Forelimb muscle (tissue), 1 donor: ENCODE data around the gene PPP2CA. TPM values are rescaled to one million over a fixed set of nuclear protein-coding genes. Genes with fewer than 3 reads are reported as not detected.

Source experiments
- DNase-seq: peaks from one replicate; pipeline ENCODE4 v3.0.0-alpha.2; 2013; ENCODE audit warnings: low read depth
- polyA plus RNA-seq: library from polyadenylated mRNA; unstranded; fragments of 120-200 nt; gene quantifications from one replicate; pipeline ENCODE4 v1.2.1, GENCODE V29; 2013; ENCODE audit not compliant: insufficient read length

The PPP2CA gene
- polyA plus RNA-seq, 1 donor, result 124 TPM

DNA sequence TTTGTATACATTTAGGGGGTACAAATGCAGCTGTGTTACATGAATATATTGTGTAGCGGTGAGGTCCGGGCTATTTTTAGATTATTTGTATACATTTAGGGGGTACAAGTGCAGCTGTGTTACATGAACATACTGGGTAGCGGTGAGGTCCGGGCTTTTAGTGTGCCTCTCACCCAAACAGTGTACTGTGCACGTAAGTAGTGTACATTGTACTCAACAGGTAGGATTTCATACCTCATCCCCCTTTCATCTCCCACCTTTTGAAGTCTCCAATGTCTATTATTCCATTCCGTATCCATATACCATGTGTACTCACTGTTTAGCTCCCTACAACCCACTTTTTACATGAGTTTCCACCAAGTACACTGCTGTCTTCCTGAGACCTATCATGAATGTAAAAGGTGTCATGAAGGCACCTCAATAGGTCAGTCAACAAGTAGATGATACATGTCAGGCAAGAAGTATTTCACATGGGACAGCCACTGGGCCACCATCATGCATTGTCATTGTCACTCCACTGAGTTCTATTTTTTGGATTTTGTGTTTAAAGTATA, 76.8 kb downstream of the PPP2CA start:
- no peak for DNase-seq

DNA sequence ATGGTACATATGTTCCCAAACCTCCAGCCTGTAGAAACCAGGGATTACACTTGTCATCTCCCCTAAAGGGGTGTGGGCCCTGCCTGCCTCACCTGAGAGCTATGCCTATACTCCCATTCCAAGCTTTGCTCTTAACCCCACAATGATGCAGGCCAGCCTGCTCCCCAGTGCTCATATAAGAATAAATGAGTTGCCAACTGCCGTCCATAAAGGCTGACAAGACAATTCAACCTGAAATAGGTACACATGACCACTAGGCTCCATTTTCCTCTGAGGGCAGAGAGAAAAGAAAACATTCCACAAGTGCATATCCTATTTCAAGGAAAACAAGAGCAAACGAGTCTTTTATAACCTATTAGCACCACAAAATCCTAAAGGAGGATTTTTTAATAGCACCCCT, 77.6 kb downstream of the PPP2CA start:
- DNase-seq, result no peak

DNA sequence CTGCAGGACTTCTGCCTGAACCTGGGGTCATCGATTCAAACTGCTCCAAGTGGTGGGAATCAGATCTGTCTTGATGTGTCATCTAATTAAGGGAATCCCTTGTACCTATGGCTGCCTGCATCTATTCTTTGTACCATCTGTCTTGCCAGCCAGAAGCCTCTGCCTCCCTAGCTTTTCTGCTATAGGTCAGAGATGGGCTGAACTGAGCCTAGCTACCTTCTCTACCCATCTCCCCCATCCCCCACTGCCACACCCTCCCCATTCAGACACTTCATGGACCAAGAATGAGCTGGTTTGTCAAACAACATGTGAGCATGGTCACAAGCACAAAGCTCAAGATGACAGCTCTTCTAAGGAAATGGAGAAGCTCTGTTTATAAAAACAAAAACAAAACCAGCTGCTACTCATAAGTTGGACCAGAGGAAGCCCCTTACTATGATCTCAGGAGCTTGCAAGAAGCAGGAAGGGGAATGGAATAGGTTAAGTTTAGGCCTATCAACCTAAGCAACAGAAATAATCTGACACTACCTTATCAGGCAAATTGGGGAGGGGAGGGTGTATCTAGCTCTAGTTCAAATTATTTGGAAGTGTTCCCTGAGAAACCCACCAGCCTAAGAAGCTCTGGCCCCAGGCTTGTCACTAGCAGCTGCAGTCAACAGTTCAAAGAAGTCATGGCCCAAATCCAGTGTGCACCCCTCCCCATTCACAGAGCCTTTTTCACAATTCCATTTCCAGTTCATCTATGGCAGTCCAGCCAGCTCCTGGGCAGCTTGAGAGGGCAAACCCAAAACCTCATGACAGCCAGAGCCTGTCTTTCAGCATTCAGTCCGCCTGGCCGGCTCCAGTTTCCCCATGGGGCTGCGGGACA, 79.0 kb downstream of the PPP2CA start:
- no peak for DNase-seq

DNA sequence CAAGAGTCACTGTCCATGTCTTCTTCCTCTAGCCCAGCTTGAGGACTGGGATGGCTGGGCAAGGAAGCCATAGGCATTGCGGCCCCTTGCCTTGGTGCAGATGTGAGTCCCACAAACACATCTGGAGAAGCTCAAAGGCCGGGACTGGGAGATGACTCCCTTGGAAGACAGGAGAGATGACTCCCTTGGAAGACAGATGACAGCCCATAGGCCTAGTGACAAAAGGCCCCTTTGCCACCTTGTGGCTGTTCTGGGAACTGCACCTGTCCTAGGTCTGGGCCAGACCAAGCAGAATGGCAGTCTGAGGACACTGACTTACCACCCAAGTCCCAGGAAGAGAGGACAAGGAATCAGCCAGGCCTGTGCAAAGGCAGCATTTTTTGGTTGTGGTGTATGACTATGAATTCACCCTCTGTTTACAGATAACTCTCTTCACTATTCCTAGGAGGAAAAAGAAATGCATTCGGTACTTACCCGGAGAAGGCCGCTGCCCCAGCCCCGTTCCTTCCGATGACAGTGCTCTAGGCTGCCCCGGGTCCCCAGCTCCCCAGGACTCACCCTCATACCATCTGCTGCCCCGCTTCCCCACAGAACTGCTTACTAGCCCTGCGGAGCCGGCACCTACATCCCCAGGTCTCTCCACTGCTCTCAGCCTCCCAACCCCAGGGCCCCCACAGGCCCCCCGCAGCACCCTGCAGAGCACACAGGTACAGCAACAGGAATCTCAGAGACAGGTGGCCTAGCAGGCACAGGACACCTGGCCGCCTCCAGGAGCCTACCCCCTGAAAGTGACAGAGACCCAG, 79.9 kb downstream of the PPP2CA start:
- DNase-seq, result no peak

DNA sequence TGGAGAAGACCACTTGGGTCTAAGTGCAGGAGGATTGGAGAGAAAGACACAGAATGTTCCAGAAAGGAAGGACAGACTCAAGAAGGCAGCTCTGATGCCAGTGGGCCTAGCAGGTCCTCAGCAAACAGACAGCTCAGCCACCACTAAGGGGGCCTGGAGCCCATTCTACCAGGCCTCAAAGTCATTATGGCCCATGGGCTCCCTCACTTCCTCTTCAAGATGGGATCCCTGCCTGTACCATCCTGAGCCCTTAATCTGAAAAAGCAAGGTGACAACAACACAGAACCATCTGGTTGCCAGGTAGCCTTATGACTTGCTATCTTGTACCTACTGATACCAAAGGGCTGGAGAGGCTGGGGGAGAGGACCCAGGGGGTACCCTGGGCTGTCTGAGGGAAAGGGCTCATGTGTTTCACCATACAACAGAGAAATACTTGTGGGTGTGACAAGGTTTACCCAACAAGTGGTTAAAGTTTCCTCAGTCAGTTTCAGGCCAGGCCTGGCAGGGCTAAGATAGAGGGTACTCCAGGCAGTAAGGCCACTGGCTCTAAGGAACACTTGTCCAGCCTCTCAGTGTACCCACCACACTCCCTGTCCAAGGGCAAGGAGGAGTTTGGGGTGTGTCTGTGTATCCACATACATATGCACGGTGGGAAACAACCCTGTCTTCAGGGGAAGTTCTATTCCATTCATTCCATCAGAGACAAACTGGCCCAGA, 80.7 kb downstream of the PPP2CA start:
- DNase-seq, result no peak

Other genes starting within 250 kb of the PPP2CA start
- gene VDAC1, start 221.1 kb downstream of the PPP2CA start, polyA plus RNA-seq, result 214 TPM
- 2.6 TPM for gene TCF7, start 111.4 kb downstream of the PPP2CA start, polyA plus RNA-seq
- 360 TPM for gene SKP1, start 49.1 kb downstream of the PPP2CA start, polyA plus RNA-seq
- 4.0 TPM for gene CDKL3, start 141.1 kb upstream of the PPP2CA start, polyA plus RNA-seq
- 168 TPM for gene UBE2B, start 145.5 kb upstream of the PPP2CA start, polyA plus RNA-seq
- 24.6 TPM for gene CDKN2AIPNL, start 185.8 kb upstream of the PPP2CA start, polyA plus RNA-seq